Hepatocyte (in vitro differentiated cells): Measurements from ENCODE around the gene MAD1L1. TPM values are rescaled to one million over a fixed set of nuclear protein-coding genes. Genes with fewer than 3 reads are reported as not detected.

Source experiments
- DNase-seq: peaks from one replicate; pipeline ENCODE4 v3.0.0-alpha.2; 2016; ENCODE audit warnings: low spot score
- H2AFZ ChIP-seq: fragments of 200-600 bp; sonication (generic); 2 replicates; pipeline ENCODE4 v1.6.0; 2016; ENCODE audit warnings: antibody characterized with exemption, mild to moderate bottlenecking
- H3K27ac ChIP-seq: fragments of 200-600 bp; sonication (generic); 2 replicates; pipeline ENCODE4 v1.5.1; 2016; ENCODE audit warnings: mild to moderate bottlenecking
- H3K27me3 ChIP-seq: fragments of 200-600 bp; sonication (generic); 2 replicates; pipeline ENCODE4 v1.6.1; 2016
- H3K36me3 ChIP-seq: fragments of 200-600 bp; sonication (generic); replicated peaks from 2 replicates; pipeline ENCODE4 v1.5.1; 2016; ENCODE audit warnings: low read depth; ENCODE audit not compliant: insufficient read depth
- H3K4me1 ChIP-seq: fragments of 200-600 bp; sonication (generic); 2 replicates; pipeline ENCODE4 v1.5.1; 2016; ENCODE audit warnings: mild to moderate bottlenecking, moderate library complexity; ENCODE audit not compliant: insufficient read depth
- H3K4me2 ChIP-seq: fragments of 200-600 bp; sonication (generic); 2 replicates; pipeline ENCODE4 v1.6.0; 2016
- H3K4me3 ChIP-seq: fragments of 200-600 bp; sonication (generic); 2 replicates; pipeline ENCODE4 v1.5.1; 2016; ENCODE audit warnings: mild to moderate bottlenecking
- H3K79me2 ChIP-seq: fragments of 200-600 bp; sonication (generic); 2 replicates; pipeline ENCODE4 v1.6.0; 2017; ENCODE audit warnings: mild to moderate bottlenecking
- H3K9me2 ChIP-seq: fragments of 200-600 bp; sonication (generic); replicated peaks from 2 replicates; pipeline ENCODE4 v1.6.0; 2017; ENCODE audit warnings: mild to moderate bottlenecking; ENCODE audit not compliant: insufficient read depth
- H3K9me3 ChIP-seq: fragments of 200-600 bp; sonication (generic); 2 replicates; pipeline ENCODE4 v1.5.1; 2016; ENCODE audit warnings: low read depth, mild to moderate bottlenecking
- H4K20me1 ChIP-seq: fragments of 200-600 bp; sonication (generic); 2 replicates; pipeline ENCODE4 v1.6.0; 2016; ENCODE audit warnings: mild to moderate bottlenecking; ENCODE audit not compliant: insufficient read depth, poor library complexity, severe bottlenecking
- EZH2 ChIP-seq: fragments of 200-600 bp; sonication (generic); IDR thresholded peaks from 2 replicates; pipeline ENCODE4 v1.6.1; 2016; ENCODE audit warnings: antibody characterized with exemption, mild to moderate bottlenecking, borderline replicate concordance
- EZH2phosphoT487 ChIP-seq: fragments of 200-600 bp; sonication (generic); IDR thresholded peaks from one replicate; pipeline ENCODE4 v1.6.1; 2018; ENCODE audit warnings: antibody characterized with exemption, mild to moderate bottlenecking, low read depth, moderate library complexity; ENCODE audit not compliant: unreplicated experiment, severe bottlenecking
- WGBS: methylation state at CpG from one replicate; pipeline ENCODE4 v1.1.6; 2016; ENCODE audit warnings: low lambda C conversion rate; ENCODE audit errors: missing lambda C conversion rate; 5-methylcytosine and 5-hydroxymethylcytosine counted together
- polyA plus RNA-seq: library from polyadenylated mRNA; unstranded; fragments of >200 nt; fragmentation: Nextera tagmentation; extraction: Ambion mirVana; gene quantifications from 2 replicates; pipeline ENCODE4 v1.2.1, GENCODE V29; 2016
- total RNA-seq: library from RNA; depleted of rRNA; stranded (reverse); fragments of >200 nt; gene quantifications from 2 replicates; pipeline ENCODE4 v1.2.3, GENCODE V29; 2014
- TF ChIP-seq, protein P1 (sequence below): fragments of 200-600 bp; sonication (generic); IDR thresholded peaks from 2 replicates; pipeline ENCODE4 v1.5.1; 2016; ENCODE audit warnings: antibody characterized with exemption, mild to moderate bottlenecking; ENCODE audit not compliant: poor library complexity

Gene MAD1L1
- total and polyA plus RNA-seq, 2 experiments from 2014 or later: 30.7 to 31.0 TPM

DNA sequence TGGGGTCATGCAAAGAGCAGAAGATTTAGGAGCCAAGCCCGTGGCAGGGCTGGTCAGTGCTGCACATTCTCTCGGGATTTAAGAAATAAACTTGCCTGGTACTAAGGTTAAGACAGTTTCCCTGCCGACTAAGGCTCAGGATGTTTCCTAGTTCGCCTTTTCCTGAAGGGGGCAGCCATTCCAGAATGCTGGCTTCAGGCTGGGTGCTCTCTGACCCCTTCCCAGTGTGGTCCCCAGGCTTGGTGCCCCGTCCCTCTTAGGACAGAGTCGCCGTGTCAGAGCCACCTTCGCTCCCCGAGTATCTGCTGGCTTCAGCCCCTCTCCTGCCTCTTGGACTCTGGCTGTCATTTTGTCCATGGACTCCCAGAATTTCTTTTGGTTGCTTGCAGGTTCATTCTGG lies 445.5 kb downstream of the MAD1L1 start:
- no peaks in the 10 kb centered on the region for H3K9me2 ChIP-seq
- DNase-seq: no peak
- no peaks in the 10 kb centered on the region for H4K20me1 ChIP-seq
- H2AFZ ChIP-seq: no peak overlapping the region
- H3K4me2 ChIP-seq: no peak overlapping the region
- no peaks in the 10 kb centered on the region for H3K4me1 ChIP-seq
- no peak overlapping the region for H3K27ac ChIP-seq
- H3K36me3 ChIP-seq: no peaks in the 10 kb centered on the region
- no peak overlapping the region for H3K4me3 ChIP-seq
- 80% methylated on average over 9 of the region's 9 CpGs for WGBS
- no peaks in the 10 kb centered on the region for H3K27me3 ChIP-seq
- H3K9me3 ChIP-seq: no peaks in the 10 kb centered on the region
- TF ChIP-seq, protein P1, sequence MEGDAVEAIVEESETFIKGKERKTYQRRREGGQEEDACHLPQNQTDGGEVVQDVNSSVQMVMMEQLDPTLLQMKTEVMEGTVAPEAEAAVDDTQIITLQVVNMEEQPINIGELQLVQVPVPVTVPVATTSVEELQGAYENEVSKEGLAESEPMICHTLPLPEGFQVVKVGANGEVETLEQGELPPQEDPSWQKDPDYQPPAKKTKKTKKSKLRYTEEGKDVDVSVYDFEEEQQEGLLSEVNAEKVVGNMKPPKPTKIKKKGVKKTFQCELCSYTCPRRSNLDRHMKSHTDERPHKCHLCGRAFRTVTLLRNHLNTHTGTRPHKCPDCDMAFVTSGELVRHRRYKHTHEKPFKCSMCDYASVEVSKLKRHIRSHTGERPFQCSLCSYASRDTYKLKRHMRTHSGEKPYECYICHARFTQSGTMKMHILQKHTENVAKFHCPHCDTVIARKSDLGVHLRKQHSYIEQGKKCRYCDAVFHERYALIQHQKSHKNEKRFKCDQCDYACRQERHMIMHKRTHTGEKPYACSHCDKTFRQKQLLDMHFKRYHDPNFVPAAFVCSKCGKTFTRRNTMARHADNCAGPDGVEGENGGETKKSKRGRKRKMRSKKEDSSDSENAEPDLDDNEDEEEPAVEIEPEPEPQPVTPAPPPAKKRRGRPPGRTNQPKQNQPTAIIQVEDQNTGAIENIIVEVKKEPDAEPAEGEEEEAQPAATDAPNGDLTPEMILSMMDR: no peak
- TF ChIP-seq EZH2: no peak
- TF ChIP-seq EZH2phosphoT487: no peak
- no peaks in the 10 kb centered on the region for H3K79me2 ChIP-seq

DNA sequence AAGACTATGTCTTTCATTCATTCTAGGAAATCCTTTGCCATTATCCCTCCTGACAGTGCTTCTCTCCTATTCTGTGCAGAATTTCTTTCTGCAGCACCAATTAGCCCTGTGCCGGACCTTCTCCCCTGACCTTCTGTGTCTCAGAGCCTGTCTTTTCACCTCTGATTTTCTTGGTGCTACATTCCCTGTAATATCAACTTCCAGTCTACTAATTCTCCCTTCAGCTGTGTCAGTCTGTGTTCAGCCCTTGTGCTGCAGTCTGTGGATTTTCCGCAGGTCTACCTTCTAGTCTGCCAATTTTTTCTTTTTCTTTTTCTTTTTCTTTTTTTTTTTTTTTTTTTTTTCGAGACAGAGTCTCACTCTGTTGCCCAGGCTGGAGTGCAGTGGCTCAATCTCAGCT lies 446.9 kb downstream of the MAD1L1 start:
- H3K27me3 ChIP-seq: no peaks in the 10 kb centered on the region
- WGBS: 86% methylated on average over 3 of the region's 3 CpGs
- DNase-seq: no peak

DNA sequence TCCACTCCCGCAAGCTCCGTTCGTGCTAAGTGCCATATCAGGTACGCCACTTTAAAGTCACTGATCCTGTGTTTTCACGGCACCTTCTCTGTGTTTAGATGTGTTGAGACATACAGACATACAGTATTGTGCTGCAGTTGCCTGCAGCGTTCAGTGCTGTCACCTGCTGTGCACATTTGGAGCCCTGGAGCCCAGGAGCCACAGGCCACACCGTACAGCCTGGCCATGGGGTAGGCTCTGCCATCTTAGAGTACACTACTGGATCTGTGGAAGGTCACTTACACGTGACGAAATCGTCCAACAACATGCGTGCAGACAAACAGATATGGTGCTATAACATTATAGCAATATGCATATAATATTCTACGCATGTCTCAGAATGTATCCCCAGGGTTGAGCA lies 451.4 kb downstream of the MAD1L1 start:
- DNase-seq: no peak
- TF ChIP-seq, protein P1: no peak
- no peaks in the 10 kb centered on the region for H3K9me2 ChIP-seq
- H4K20me1 ChIP-seq: no peaks in the 10 kb centered on the region
- no peak overlapping the region for H3K4me3 ChIP-seq
- WGBS: 96% methylated on average over 12 of the region's 12 CpGs
- no peak overlapping the region for H2AFZ ChIP-seq
- no peak overlapping the region for H3K27ac ChIP-seq
- H3K27me3 ChIP-seq: no peaks in the 10 kb centered on the region
- H3K4me2 ChIP-seq: no peak overlapping the region
- no peaks in the 10 kb centered on the region for H3K79me2 ChIP-seq
- no peaks in the 10 kb centered on the region for H3K9me3 ChIP-seq
- no peaks in the 10 kb centered on the region for H3K36me3 ChIP-seq
- no peaks in the 10 kb centered on the region for H3K4me1 ChIP-seq

More for the DNA sequence above, 446.9 kb downstream of the MAD1L1 start:
- Histone ChIP-seq H4K20me1 (no peaks in the 10 kb centered on the region), H3K9me2 (no peaks in the 10 kb centered on the region), H3K4me1 (no peaks in the 10 kb centered on the region), H3K4me3 (no peak overlapping the region), H3K79me2 (no peaks in the 10 kb centered on the region), H3K9me3 (no peaks in the 10 kb centered on the region), H3K27ac (no peak overlapping the region), H3K36me3 (no peaks in the 10 kb centered on the region), H3K4me2 (no peak overlapping the region), H2AFZ (no peak overlapping the region)
- TF ChIP-seq EZH2phosphoT487 (no peak), EZH2 (no peak)
- TF ChIP-seq, protein P1: no peak

DNA sequence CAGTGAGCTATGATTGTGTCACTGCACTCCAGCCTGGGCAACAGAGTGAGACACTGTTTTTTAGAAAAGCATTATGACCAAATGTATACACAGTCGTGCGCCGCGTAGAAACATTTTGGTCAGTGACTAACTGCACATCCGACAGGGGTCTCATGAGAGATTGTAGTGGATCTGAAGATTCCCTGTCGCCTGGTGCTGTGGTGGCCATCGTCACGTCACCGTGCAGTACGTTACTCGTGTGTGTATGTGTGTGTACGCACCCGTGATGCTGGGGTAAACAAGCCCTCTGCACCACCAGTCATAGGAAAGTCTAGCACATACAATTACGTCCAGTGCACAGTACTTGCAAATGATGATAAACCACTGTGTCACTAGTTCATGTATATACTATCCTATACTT lies 453.3 kb downstream of the MAD1L1 start:
- TF ChIP-seq, protein P1: no peak
- TF ChIP-seq EZH2phosphoT487: no peak
- no peak for TF ChIP-seq EZH2
- H3K27ac ChIP-seq: no peak overlapping the region
- no peaks in the 10 kb centered on the region for H3K36me3 ChIP-seq
- H3K9me2 ChIP-seq: no peaks in the 10 kb centered on the region
- H3K4me3 ChIP-seq: no peak overlapping the region
- DNase-seq: no peak
- H3K27me3 ChIP-seq: no peaks in the 10 kb centered on the region
- H3K4me1 ChIP-seq: no peaks in the 10 kb centered on the region
- no peaks in the 10 kb centered on the region for H3K79me2 ChIP-seq
- WGBS: 94% methylated on average over 14 of the region's 14 CpGs
- no peaks in the 10 kb centered on the region for H4K20me1 ChIP-seq
- H3K4me2 ChIP-seq: no peak overlapping the region
- no peaks in the 10 kb centered on the region for H3K9me3 ChIP-seq
- H2AFZ ChIP-seq: no peak overlapping the region
